ENCODE results near the gene TELO2. TPM values are rescaled to one million over a fixed set of nuclear protein-coding genes. Genes with fewer than 3 reads are reported as not detected.

Gene TELO2
- total RNA-seq, 1 donor from 2014 or later, result 26.0 TPM

DNA sequence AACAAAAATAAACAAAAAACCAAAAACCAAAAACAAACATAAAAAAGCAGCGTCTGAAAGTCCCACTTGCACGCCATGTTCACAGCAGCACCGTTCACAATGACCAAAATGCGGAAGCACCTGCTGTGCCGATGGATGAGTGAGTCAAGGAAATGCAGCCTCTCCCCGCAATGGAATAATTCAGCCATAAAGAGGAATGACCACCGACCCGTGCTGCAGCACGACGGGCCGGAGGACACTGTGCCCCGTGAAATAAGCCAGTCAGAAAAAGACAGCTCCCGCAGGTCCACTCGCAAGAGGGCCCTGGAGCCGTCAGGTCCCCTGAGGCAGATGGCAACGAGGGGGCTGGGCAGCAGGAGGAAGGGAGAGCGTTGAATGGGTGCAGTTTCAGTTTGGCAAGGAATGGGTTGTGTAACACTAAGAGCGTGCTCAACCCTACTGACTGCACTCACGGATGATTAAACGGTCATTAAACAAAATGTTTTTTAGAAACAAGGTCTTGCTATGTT is 23.4 kb upstream of the TELO2 start:
- Histone ChIP-seq H3K27ac (peak overlapping the region; percentile 75), H3K9me3 (no peaks in the 10 kb centered on the region), H3K4me1 (peaks cover 33% of the 10 kb centered on the region), H3K36me3 (peaks cover 3% of the 10 kb centered on the region), H3K27me3 (no peaks in the 10 kb centered on the region), H3K4me3 (peak overlapping the region; percentile 8)
- intact Hi-C loops (cut with DNase I), result no loop called here
- DNase-seq (peak; percentile 68), ATAC-seq (peak; percentile 54)
- TF ChIP-seq, protein P1, sequence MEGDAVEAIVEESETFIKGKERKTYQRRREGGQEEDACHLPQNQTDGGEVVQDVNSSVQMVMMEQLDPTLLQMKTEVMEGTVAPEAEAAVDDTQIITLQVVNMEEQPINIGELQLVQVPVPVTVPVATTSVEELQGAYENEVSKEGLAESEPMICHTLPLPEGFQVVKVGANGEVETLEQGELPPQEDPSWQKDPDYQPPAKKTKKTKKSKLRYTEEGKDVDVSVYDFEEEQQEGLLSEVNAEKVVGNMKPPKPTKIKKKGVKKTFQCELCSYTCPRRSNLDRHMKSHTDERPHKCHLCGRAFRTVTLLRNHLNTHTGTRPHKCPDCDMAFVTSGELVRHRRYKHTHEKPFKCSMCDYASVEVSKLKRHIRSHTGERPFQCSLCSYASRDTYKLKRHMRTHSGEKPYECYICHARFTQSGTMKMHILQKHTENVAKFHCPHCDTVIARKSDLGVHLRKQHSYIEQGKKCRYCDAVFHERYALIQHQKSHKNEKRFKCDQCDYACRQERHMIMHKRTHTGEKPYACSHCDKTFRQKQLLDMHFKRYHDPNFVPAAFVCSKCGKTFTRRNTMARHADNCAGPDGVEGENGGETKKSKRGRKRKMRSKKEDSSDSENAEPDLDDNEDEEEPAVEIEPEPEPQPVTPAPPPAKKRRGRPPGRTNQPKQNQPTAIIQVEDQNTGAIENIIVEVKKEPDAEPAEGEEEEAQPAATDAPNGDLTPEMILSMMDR (IDR thresholded peaks at IDR 0.05), result no peak

DNA sequence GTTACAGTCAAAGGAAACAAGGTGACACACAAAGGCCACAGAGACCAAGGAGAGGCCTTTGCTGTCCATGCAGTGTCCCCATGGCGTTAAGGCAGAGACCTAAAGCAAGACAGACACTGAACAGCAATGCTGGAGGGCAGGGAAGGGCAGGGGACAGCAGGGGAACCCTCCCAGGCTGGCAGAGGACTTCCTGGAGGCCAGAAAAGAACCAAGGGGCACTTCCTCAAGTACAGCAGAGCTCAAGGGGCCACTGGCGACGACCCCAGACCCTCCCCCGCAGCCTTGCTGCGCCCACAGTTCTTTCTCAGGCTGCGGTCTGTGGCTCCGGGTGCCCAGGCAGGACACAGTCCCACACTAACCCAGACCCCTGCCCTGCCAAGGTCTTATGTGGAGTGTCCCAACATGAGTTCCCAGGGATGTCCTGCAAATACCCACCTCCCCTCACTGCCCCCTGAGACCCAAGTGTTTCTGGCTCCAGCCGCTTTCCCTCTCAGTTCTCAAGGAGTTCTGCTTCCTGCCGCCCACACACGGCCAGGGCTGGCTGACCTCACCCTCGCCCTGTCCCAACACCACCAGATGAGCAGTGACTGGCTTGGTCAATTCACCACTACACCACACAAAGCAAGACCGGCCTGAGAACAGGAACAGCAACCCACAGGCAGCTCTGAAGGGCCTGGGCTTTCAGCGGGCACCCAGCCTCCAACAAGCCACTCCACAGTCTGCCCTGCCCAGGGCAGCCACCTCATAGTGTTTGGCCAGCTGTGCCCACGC is 22.5 kb upstream of the TELO2 start:
- Histone ChIP-seq H3K9me3 (no peaks in the 10 kb centered on the region), H3K36me3 (no peaks in the 10 kb centered on the region), H3K27ac (peak overlapping the region; percentile 75), H3K4me1 (peaks cover 36% of the 10 kb centered on the region), H3K4me3 (no peak overlapping the region), H3K27me3 (no peaks in the 10 kb centered on the region)
- peak; percentile 90 for DNase-seq
- TF ChIP-seq, protein P1 (IDR thresholded peaks at IDR 0.05), result no peak
- ATAC-seq, result peak; percentile 81
- intact Hi-C loops (cut with DNase I), result no loop called here

DNA sequence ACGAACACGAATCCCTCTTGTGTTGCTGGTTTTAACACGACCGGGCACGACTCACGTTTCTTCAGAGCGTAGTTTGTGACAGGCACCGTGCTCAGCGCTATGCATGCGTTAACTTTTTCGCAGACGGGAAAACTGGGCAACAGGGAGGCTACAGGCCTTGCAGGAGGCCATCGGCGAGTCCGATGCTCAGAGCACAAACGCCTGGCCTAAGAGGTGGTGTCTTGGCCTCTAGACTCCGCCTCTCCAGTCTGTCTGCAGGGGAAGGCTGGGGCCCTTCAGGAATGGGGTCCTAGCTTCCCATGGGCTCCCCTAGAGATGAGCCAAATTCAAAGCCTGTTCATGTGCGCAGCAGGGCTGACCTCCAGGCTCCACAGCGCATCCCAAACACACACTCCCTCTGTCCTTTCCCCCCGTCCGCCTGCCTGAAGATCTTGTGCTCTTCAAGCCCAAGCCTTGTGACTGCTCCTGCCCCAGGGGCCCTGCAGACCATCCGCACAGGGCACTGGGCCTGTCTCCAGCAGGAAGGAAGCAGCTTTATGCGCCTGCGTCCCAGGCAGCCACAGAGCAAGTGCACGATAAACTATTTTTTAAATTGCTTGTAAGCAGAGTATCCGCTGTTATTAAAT is 21.5 kb upstream of the TELO2 start:
- no peak for DNase-seq

GRCh38 chr16:1472974-1473373 is 20.2 kb upstream of the TELO2 start:
- no peak for ATAC-seq
- Histone ChIP-seq H3K4me3 (peak overlapping the region; percentile 0), H3K9me3 (no peaks in the 10 kb centered on the region), H3K27ac (no peak overlapping the region), H3K36me3 (no peaks in the 10 kb centered on the region), H3K4me1 (peaks cover 40% of the 10 kb centered on the region), H3K27me3 (no peaks in the 10 kb centered on the region)
- intact Hi-C loops (cut with DNase I), result no loop called here
- DNase-seq, result no peak
- TF ChIP-seq, protein P1 (IDR thresholded peaks at IDR 0.05), result no peak

More for the DNA sequence above, 21.5 kb upstream of the TELO2 start:
- Histone ChIP-seq H3K27me3 (no peaks in the 10 kb centered on the region), H3K27ac (peak overlapping the region; percentile 36), H3K4me1 (peaks cover 40% of the 10 kb centered on the region), H3K9me3 (no peaks in the 10 kb centered on the region), H3K4me3 (no peak overlapping the region), H3K36me3 (no peaks in the 10 kb centered on the region)
- no peak for ATAC-seq
- intact Hi-C loops (cut with DNase I), result no loop called here
- TF ChIP-seq, protein P1 (IDR thresholded peaks at IDR 0.05), result no peak

- Histone ChIP-seq H3K9me3 (no peaks in the 10 kb centered on the region), H3K27ac (peak overlapping the region; percentile 97), H3K27me3 (no peaks in the 10 kb centered on the region), H3K4me1 (peaks cover 40% of the 10 kb centered on the region), H3K4me3 (peak overlapping the region; percentile 99), H3K36me3 (no peaks in the 10 kb centered on the region)
- DNase-seq, result no peak
- intact Hi-C loops (cut with DNase I), result no loop called here
- no peak for ATAC-seq
- TF ChIP-seq, protein P1 (IDR thresholded peaks at IDR 0.05), result no peak
Observed at GRCh38 chr16:1474082-1474795, 18.9 kb upstream of the TELO2 start.
